HG03039 (cell line): ENCODE data around the gene CHN2.

Source experiments
- ATAC-seq: cut with Tn5 transposase; IDR thresholded peaks from one replicate; pipeline ENCODE4 v1.9.1; 2021; ENCODE audit warnings: mild to moderate bottlenecking, moderate library complexity; ENCODE audit not compliant: unreplicated experiment

CHN2 gene

GRCh38 chr7:29356631-29357030 lies 162.1 kb downstream of the CHN2 start:
- no peak for ATAC-seq

- no peak for ATAC-seq
Measured at GRCh38 chr7:29359482-29360093, 165.0 kb downstream of the CHN2 start.

DNA sequence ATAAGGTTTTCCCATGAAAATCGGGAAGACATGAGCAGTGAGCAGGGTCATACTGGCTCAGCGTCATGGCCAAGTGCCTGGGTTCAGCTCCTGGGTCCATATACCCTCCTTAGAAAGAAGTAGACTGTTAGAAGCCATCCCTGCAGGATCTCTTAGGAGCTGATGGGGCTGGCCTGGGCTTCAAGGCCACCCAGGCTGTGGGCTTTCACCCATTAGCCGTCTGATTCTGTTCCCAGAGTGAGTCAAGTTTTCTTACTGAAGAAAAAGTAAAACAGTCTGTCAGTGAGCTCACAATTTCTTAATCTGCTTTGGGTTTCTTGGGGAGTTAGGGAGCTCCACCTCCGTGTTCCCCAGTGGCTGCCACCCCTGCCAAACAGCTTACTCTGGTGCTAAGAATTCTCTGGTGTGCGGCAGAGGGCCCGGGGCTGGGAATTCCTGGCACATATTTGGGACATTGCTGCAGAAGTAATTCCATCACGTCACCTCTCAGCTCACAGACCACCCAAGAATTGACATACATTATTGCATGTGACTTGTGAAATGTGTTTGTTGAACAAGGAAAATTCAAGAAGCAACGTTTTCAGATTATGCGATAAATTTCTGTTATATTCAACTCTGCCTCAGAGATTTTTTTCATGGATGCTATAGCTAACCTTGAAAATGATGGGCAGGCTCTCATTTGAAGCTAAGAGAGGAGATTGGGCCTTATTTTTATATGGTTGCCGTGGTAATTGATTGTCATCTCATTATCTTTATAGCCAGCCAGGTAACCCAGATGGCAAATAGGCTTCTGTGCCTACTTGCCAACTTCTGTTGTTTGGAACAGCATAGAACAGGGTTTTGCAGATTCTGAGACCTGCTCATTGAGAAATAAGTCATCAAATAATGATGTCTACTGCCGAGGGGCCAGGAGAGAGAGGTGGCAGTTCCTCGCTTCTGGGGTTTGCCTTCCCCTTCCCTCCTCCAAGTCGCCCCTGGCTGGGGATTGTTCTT lies 166.4 kb downstream of the CHN2 start:
- ATAC-seq, result no peak

DNA sequence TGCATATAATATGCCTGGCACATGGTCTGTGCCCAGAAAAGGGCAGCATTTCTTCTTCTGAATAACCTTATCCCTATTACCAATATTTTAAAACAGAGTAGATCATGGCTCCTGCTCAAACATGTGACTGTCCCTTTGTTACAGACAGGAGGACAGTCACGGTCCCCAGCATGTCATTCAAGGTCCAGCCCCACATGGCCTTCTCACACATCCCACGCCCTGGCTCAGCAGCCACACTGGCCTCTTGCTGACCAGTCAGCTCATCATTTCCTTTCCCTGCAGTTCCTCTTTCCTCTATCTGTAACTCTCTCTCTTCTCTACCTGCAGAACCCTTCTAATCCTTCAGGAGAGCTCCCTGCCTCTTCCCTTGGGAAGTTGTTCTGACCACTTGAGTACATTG lies 167.8 kb downstream of the CHN2 start:
- ATAC-seq, result no peak

DNA sequence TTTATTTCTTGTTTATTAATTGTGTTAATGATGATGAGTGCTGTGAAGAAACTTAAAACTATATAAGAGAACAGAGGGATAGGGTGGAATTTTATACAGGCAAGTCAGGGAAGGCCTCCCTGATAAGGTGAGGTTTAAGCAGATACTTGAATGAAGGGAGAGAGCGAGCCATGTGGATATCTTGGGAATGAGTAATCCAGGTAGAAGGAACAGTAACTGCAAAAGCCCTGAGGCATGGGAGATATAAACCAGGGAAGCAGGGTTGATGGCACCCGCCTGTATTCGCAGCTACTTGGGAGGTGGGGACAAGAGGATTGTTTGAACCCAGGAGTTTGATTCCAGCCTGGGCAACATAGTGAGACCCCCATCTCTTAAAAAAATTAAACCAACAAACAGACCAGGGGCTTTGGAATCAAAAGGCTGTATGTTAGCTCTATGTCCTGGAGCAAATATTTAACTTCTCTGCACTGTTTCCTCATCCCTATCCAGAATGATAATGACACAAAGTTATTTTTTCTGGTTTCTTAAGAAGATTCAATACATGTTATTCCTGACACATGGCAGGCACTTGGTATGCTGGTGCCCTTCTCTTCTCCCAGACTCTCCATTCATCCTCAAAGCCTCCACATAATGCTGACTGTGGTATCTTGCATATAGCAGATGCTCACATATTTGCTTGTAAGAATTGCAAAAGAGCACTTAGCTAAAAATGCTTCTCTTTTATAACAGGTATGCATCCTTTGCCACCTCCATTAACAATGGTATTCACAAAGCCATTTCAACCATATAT lies 169.3 kb downstream of the CHN2 start:
- no peak for ATAC-seq

DNA sequence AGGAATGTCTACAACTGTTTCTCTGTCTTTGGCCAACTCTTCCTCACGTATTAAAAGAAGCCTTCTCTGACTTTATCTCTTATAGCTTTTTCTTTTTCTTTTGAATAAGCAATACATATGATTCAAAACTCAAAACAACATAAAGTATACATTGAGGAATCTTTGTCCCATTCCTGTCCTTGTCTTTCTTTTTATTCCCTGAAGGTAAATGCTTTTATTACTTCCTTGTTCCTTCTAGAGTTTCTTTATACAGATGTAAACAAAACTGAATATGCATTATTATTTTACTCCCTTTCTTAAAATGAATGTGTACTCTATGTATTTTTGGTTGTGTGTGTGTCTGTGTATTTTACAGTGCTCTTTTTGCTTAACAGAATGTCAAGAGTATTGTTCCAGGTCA lies 170.1 kb downstream of the CHN2 start:
- ATAC-seq, result no peak

DNA sequence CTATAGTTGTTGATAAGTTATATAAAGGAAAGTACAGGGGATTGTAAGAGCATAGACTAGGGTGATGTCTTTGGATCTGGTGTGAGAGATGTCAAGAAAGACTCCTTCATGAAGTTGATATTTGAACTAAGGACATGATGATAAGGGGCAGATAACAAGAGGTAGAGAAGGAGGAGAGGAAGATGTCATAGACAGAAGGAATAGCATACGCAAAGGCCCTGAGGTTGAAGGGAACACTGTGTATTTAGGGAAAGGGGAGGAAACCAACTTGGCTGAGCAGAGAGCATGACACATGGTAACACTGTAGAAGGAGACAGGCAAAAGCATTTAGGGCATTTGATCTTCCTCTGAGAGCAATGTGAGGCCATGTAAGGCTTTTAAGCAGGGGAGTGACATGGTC lies 170.8 kb downstream of the CHN2 start:
- ATAC-seq, result no peak

- no peak for ATAC-seq
Measured at GRCh38 chr7:29367784-29368183, 173.2 kb downstream of the CHN2 start.

DNA sequence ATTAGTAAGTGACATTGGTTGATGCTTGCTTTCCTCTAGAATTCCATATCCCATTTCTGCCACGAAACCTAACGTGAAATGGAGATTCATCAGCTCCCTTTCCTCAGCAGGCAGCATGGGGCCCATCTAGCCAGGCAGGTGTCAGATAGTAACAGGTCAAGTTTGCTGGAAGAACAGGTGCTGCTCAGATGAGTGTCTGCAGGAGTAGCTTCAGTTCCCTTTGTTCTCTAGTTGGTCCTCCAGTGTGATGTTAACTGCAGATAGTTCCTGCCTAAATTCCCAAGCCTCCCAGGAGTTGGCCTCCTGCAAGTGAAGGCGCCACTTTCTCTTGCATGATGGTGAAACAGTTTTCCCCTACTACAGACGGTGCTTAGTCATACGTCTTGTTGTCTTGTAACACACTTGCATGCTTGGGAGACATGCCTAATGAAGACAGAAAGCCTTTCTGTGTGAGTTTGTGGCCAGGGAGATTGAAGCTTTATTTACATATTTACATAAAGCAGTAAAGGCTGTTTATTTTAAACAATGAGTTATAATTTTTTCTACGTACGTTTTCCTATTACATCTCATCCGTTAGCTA lies 175.4 kb downstream of the CHN2 start:
- no peak for ATAC-seq

- no peak for ATAC-seq
Measured at GRCh38 chr7:29370531-29371314, 176.1 kb downstream of the CHN2 start.

- no peak for ATAC-seq
Measured at GRCh38 chr7:29371472-29371871, 176.9 kb downstream of the CHN2 start.

GRCh38 chr7:29372351-29373090 lies 177.9 kb downstream of the CHN2 start:
- ATAC-seq, result no peak

GRCh38 chr7:29375641-29376562 lies 181.3 kb downstream of the CHN2 start:
- no peak for ATAC-seq

- no peak for ATAC-seq
Measured at GRCh38 chr7:29377718-29378117, 183.1 kb downstream of the CHN2 start.

DNA sequence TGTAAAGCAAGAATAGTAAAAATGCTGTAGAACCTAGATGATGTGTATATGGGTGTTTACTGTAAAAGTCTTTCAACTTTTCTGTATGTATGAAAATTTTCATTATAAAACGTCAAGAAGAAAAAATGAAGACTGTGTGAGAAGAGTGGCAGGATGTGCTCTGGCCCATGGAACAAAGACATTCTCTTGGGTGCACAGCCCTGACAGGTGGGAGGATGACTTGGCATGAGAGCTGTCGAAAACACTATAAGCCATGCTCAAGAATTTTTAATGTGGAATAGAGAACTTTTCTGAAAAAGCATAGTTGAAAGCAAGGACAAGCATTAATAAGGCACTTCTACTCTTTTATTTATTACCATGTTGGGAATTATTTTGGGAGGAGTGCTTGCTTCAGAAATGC lies 185.0 kb downstream of the CHN2 start:
- ATAC-seq, result no peak

- no peak for ATAC-seq
Measured at GRCh38 chr7:29381206-29382094, 186.9 kb downstream of the CHN2 start.

GRCh38 chr7:29384277-29384676 lies 189.7 kb downstream of the CHN2 start:
- no peak for ATAC-seq
